ENCODE results near the gene AP4S1. TPM values are rescaled to one million over a fixed set of nuclear protein-coding genes. Genes with fewer than 3 reads are reported as not detected.

AP4S1 gene

DNA sequence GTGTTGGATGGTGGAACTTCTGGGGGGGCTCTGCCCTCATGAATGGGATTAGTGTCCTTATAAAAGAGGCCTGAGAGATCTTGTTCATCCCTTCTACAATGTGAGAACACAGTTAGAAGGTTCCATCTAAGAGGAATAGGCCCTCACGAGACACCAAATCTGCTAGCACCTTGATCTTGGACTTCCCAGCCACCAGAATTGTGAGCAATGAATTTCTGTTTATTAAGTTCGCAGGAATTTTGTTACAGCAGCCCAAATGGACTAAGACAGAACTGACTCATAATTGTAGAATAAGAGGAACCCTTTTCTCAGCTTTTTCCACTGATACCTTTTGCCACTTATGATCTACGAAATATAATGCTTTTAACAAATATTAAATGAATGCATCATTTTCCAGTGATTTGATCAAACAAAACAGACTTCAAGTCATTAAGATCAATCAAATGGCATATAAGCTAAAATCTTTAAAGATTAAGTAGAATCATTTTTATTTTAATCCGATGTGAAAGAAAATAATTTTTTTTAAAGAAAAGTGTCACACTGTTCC, 113.9 kb downstream of the AP4S1 start:
- Histone ChIP-seq H3K14ac (ENCODE audit: low read length) (no peak overlapping the region), H2AFZ (ENCODE audit: low read length) (no peak overlapping the region), H3K18ac (ENCODE audit: low read length) (no peak overlapping the region), H3K79me1 (ENCODE audit: low read depth, low read length) (no peaks in the 10 kb centered on the region), H3K4ac (ENCODE audit: low read length) (no peak overlapping the region), H2BK12ac (ENCODE audit: low read length) (no peak overlapping the region), H4K8ac (ENCODE audit: low read depth, low read length) (no peak overlapping the region), H4K91ac (ENCODE audit: low read depth, low read length, poor library complexity) (no peak overlapping the region), H3K27me3 (ENCODE audit: control insufficient read depth in 3 of 3, insufficient read depth in 3 of 3, low read depth in 1 of 3, low read length in 3 of 3) (no peaks in the 10 kb centered on the region), H2BK120ac (ENCODE audit: low read depth, low read length) (no peak overlapping the region), H2BK5ac (ENCODE audit: low read length) (no peak overlapping the region), H3K23ac (ENCODE audit: low read depth, low read length, poor library complexity) (no peak overlapping the region), H2BK15ac (ENCODE audit: low read length) (no peak overlapping the region), H3K4me1 (ENCODE audit: control insufficient read depth in 2 of 2, insufficient read depth in 1 of 2, low read depth in 1 of 2, low read length in 2 of 2) (no peaks in the 10 kb centered on the region), H3K9ac (ENCODE audit: low read depth, low read length, poor library complexity) (no peak overlapping the region), H3K27ac (replicated peaks; ENCODE audit: low read length) (no peak overlapping the region), H3K36me3 (replicated peaks in 1 of 2; ENCODE audit: control insufficient read depth in 2 of 2, insufficient read depth in 2 of 2, low read length in 2 of 2) (peaks cover 19 to 95% of the 10 kb centered on the region in 2 donors), H3K4me3 (ENCODE audit: low read length in 2 of 2) (no peak overlapping the region), H3K9me3 (replicated peaks in 1 of 2; ENCODE audit: control insufficient read depth in 2 of 2, insufficient read depth in 1 of 2, low read depth in 1 of 2, low read length in 2 of 2) (peaks cover 0 to 6% of the 10 kb centered on the region in 2 donors), H2AK5ac (ENCODE audit: low read depth, low read length) (no peak overlapping the region), H3K4me2 (ENCODE audit: insufficient read depth, low read length, poor library complexity, severe bottlenecking) (no peak overlapping the region)
- WGBS, 2 donors (ENCODE audit: extremely low coverage in 2 of 2, insufficient read length in 2 of 2, insufficient replicate concordance in 1 of 2): no CpG with 5 or more reads among the region's 4 CpGs
- DNase-seq (ENCODE audit: low spot score): no peak

DNA sequence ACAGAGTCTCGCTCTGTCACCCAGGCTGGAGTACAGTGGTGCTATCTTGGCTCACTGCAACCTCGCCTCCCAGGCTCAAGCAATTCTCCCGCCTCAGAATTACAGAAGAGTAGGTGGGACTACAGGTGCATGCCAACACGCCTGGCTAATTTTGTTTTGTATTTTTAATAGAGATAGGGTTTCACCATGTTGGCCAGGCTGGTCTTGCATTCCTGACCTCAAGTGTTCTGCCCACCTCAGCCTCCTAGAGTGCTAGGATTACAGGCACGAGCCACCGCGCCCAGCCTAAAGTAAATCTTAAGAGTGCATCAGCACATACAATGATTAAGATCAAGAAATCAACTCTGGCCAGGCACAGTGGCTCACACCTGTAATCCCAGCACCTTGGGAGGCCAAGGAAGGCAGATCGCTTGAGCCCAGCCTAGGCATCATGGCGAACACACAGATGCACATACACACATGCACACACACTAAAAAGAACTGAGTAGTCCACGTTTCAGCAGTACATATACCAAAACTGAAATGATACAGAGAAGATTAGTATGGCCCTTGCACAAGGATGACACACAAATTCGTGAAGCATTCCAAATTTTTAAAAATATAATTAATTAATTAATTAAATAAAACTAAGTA, 117.1 kb downstream of the AP4S1 start:
- Histone ChIP-seq H3K23ac (ENCODE audit: low read depth, low read length, poor library complexity) (no peak overlapping the region), H3K27ac (replicated peaks; ENCODE audit: low read length) (no peak overlapping the region), H2AK5ac (ENCODE audit: low read depth, low read length) (no peak overlapping the region), H3K36me3 (replicated peaks in 1 of 2; ENCODE audit: control insufficient read depth in 2 of 2, insufficient read depth in 2 of 2, low read length in 2 of 2) (peaks cover 15 to 100% of the 10 kb centered on the region in 2 donors), H3K14ac (ENCODE audit: low read length) (no peak overlapping the region), H3K18ac (ENCODE audit: low read length) (no peak overlapping the region), H3K9ac (ENCODE audit: low read depth, low read length, poor library complexity) (no peak overlapping the region), H2BK120ac (ENCODE audit: low read depth, low read length) (no peak overlapping the region), H2BK5ac (ENCODE audit: low read length) (no peak overlapping the region), H3K4me3 (ENCODE audit: low read length in 2 of 2) (no peak overlapping the region), H2BK12ac (ENCODE audit: low read length) (no peak overlapping the region), H2BK15ac (ENCODE audit: low read length) (no peak overlapping the region), H4K91ac (ENCODE audit: low read depth, low read length, poor library complexity) (no peak overlapping the region), H3K79me1 (ENCODE audit: low read depth, low read length) (peaks cover 2% of the 10 kb centered on the region), H4K8ac (ENCODE audit: low read depth, low read length) (no peak overlapping the region), H2AFZ (ENCODE audit: low read length) (no peak overlapping the region), H3K27me3 (ENCODE audit: control insufficient read depth in 3 of 3, insufficient read depth in 3 of 3, low read depth in 1 of 3, low read length in 3 of 3) (no peaks in the 10 kb centered on the region), H3K4me2 (ENCODE audit: insufficient read depth, low read length, poor library complexity, severe bottlenecking) (no peak overlapping the region), H3K4me1 (ENCODE audit: control insufficient read depth in 2 of 2, insufficient read depth in 1 of 2, low read depth in 1 of 2, low read length in 2 of 2) (no peaks in the 10 kb centered on the region), H3K9me3 (replicated peaks in 1 of 2; ENCODE audit: control insufficient read depth in 2 of 2, insufficient read depth in 1 of 2, low read depth in 1 of 2, low read length in 2 of 2) (peaks cover 0 to 6% of the 10 kb centered on the region in 2 donors), H3K4ac (ENCODE audit: low read length) (no peak overlapping the region)
- no CpG with 5 or more reads among the region's 11 CpGs for WGBS, 2 donors (ENCODE audit: extremely low coverage in 2 of 2, insufficient read length in 2 of 2, insufficient replicate concordance in 1 of 2)
- DNase-seq (ENCODE audit: low spot score): no peak

Small RNA genes within 50 kb of the gene (small RNA-seq; reads per million reads assigned to genes)
- 2.0 reads per million for gene MIR624 (ENCODE audit: insufficient read depth)
- gene RNU6-541P (ENCODE audit: insufficient read depth): not detected
